Mesenteric fat pad (tissue), 1 donor: ENCODE measurements around the gene GLOD5. TPM values are rescaled to one million over a fixed set of nuclear protein-coding genes. Genes with fewer than 3 reads are reported as not detected.
"Not testable (repeated sequence)": the region's sequence is repeated elsewhere in the genome, so short reads cannot be mapped to it uniquely, and the experiment has no call there.

Experiments
- DNase-seq: peaks from one replicate; pipeline ENCODE4 v3.0.0-alpha.2; 2020; ENCODE audit warnings: low spot score
- total RNA-seq: library from RNA; stranded (reverse); fragmentation: NEBNext Ultra II Directional; extraction: Animal tissue kit (Norgen Biotek cat#: 25700); gene quantifications from one replicate; pipeline ENCODE4 v1.2.1, GENCODE V29; 2021
- donor health status: DM: yes; HTN: yes; CAD: no.

GLOD5 gene
- total RNA-seq, 1 donor from 2014 or later: not detected

DNA sequence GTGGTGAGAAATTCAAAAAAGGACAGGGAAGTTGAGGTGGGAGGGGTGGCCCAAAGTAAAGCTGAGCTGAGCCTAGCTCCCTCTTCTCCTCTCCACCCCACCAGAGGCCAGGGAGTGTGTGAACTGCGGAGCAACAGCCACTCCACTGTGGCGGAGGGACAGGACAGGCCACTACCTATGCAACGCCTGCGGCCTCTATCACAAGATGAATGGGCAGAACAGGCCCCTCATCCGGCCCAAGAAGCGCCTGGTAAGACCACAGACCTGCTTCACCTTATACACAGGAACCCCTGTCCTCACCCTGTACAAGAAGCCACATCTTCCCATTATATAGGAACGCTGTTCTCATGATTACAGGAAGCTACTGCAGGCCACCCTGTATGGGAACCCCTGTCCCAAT lies 30.7 kb downstream of the GLOD5 start:
- peak; percentile 82 for DNase-seq

DNA sequence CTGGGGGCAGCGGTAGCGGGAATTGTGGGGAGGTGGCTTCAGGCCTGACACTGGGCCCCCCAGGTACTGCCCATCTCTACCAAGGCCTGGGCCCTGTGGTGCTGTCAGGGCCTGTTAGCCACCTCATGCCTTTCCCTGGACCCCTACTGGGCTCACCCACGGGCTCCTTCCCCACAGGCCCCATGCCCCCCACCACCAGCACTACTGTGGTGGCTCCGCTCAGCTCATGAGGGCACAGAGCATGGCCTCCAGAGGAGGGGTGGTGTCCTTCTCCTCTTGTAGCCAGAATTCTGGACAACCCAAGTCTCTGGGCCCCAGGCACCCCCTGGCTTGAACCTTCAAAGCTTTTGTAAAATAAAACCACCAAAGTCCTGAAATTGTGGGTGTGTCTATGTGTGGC lies 32.4 kb downstream of the GLOD5 start:
- DNase-seq: peak; percentile 75

DNA sequence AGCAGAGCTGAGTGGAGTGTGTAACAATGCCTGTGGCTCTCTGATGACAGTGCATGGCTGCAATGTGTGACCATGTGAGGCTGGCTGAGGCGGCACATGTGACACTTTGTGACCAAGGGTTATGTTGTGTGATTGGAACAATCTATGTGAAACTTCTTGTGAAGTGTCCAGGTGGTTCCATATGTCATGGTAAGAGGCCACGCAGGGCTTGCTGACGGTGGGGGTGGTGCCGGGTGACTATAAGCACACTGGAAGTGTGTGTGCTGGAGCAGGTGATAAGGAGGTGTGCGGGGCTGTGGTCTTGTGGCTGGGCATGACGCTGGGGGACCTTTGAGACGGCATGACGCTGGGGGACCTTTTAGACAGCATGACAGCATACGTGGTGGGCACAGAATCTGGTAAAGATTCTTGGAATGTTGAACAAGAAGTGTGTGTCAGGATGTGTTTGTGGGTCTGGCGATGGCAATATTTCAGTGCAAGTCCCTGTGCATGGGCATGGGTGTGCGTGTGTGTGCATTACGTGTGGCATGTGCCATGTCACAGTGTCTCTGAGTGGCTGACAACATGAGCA lies 32.9 kb downstream of the GLOD5 start:
- peak; percentile 74 for DNase-seq

DNA sequence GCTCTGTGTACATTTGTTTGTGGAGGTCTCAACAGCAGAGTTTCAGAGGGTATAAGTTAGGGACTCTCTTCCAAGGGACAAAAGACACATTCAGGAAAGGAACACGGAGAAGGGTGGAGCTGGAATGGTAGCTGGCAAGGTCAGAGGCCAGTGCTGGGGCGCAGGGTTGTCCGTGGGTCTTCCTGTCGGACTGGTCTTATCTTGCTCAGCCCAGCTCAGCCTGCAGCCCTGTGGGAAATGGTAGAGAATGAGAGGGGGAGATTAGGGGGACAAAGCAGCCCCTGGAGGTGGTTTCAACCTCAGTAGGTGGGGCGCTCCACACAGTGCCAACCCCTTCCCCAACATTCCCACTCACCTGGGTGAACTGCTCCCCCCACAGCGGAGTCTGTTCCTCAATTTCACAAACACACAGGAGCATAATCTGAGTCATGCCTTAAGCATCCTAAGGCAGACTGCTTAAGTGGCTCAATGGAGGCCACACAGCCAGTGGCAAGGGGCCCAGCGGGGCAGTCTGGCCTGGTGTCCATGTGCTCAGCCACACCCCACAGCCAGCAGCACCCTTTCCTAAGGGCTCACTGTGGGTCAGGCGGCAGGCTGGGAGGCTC lies 33.5 kb downstream of the GLOD5 start:
- DNase-seq: peak; percentile 69

DNA sequence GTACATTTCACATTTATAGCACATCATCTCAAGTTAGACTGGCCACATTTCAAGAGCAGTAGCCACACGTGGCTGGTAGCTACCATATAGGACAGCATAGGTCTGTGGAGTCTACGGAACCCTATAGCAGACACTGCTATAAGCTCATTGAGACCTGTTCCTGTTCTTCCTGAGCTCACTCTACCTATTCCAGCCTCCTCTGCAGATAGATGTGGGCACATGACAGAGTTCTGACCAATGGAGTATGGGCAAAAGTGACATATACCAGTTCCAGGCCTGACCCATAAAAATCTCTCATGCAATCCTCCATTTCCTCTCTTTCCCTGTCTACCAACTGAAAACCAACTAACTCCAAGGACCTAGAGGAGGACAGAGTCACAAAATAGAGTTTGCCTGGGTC lies 36.8 kb downstream of the GLOD5 start:
- DNase-seq: no peak

DNA sequence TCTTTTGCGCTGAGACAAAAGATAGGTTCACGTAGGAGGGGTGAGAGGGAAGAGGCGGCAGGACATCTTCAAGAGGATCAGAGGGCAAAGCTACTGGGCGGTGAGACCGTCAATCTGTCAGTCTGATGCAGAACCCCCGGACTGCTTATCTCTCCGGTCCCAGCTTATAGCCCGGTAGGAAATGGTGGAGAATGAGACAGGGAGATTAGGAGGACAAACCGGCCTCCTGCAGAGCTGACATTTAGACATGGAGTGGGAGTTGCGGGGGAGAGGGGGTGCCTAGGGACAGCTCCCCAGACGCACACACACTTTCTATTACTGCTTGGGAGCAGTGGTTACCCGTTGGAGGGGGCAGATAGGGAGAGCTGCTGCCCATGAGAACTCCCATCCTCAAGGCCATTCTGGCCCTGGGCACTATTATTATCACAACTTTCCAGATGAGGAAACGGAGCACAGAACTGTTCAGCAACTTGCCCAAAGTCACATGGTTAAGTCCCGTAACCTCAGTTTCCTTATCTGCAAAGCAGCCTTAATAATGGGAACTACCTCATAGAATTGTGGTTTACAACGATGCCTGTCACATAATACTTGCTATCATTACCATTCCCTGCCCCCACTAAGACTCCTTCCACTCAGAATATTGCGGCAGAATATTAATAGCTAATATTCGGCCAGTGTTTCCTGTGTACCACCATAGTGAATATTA lies 39.2 kb downstream of the GLOD5 start:
- DNase-seq: peak; percentile 41

DNA sequence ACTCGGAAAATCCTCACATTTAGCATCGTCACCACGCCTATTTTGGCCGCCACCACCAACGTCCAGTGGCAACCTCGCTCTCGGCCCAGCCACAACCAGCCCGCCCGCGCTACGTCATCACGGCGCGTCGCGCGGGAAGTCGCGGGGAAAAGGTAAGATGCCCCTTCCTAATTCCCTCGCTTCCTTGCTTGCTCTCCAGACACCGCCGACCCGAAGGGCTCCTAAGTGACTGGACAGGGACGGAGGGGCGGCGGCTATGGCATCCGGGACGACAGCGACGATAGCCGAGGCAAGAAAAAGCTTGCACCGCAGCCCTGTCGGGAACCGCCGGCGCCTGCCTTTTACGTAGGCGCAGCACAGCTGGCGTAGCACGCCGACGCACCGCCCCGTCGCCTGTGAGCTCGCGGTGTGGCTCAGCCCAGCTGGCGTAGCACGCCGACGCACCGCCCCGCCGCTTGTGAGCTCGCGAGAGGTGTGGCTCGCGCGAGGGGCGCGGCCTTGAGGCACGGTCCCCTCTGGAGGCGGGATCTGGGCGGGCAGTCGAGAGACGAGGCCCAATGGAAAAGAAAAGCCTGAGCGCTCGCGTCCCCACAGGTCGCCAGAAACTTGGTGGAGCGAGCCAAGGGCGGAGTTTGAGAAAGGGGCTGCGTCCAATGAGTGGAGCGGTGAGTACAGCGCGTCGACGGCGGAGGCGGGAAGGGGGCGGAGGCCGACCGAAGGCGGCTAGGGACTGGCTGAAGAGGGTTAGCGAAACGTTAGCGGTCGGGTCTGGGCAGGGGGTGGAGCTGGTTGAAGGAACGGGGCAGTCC lies 39.9 kb downstream of the GLOD5 start, which contains the start of gene HDAC6:
Gene HDAC6, plus strand, starts transcription at position 788 of the 809 bp plus-strand sequence. CDS start 626 bp downstream, outside the sequence.
- peak; percentile 96 for DNase-seq

DNA sequence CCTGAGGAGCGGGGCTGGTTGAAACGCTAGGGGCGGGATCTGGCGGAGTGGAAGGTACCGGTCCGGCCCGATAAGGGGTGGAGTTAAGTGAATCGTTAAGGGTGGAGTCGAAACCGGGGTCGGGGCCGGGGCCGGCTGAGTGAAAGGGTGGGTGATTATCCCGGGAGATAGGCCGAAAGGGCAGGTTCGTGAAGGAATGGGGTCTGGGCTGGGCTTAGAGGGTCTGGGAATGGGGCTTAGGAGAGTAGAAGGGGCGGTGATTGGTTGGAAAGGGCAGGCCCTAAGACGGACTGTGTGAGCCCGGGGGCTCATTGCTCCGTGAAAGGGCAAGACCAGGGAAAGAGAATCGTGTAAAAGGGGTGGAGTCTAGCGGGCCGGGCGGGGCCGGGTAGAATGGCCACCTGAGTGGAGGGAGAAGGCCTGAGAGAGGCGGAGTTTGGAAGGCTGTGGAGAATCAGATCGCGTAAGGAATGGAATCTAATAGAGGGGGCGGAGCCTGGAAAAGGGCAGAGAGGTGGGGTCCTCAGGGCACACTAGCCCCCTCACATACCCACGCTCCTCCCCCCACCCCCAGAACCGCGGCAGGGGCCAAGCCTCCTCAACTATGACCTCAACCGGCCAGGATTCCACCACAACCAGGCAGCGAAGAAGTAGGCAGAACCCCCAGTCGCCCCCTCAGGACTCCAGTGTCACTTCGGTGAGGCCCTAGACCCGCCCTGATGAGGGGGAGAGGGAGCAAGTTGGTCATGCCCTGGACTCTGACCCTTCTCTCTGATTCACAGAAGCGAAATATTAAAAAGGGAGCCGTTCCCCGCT lies 40.8 kb downstream of the GLOD5 start:
- DNase-seq: peak; percentile 94

DNA sequence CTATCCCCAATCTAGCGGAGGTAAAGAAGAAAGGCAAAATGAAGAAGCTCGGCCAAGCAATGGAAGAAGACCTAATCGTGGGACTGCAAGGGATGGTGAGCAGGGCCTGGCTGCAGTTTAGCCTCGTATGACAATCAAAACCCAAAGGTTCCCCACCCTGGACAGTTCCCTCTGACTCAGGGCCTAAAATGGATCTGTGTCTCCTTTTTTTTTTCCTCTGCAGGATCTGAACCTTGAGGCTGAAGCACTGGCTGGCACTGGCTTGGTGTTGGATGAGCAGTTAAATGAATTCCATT lies 41.3 kb downstream of the GLOD5 start:
- DNase-seq: peak; percentile 53

DNA sequence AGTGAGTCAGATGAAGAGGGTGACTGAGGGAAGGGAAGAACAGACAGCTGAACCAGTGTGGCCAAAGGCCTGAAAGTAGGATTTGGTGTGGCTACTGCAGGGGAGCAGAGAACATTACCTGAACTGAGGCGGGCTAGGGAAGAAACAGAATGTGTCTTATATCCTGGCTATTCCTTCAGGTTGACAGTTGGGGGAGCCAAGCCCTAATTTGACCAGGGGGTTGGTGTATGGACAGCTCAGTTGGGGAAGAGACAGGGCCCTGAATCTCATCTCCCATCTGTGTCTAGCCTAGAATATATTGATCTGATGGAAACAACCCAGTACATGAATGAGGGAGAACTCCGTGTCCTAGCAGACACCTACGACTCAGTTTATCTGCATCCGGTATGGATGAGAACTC lies 44.5 kb downstream of the GLOD5 start:
- no peak for DNase-seq

DNA sequence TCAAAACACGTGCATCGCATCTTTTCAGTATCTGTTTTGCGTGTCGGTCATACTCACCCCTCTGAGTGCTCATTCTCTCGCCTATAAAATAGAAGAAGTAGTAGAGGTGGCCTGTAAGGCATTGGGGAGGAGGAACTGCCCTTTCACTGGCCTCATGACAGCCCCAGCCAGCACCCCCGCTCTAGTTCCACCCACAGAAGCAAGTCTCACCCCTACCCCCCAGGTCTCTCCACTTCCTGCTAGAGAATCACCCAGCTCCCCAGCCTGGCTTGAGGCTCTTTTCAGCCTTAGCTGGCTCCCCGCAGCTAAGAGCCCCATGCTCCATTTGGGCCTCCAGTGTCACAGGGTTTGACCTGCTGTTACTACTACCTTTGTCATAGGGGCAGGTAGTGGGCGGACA lies 52.1 kb downstream of the GLOD5 start:
- DNase-seq: no peak

DNA sequence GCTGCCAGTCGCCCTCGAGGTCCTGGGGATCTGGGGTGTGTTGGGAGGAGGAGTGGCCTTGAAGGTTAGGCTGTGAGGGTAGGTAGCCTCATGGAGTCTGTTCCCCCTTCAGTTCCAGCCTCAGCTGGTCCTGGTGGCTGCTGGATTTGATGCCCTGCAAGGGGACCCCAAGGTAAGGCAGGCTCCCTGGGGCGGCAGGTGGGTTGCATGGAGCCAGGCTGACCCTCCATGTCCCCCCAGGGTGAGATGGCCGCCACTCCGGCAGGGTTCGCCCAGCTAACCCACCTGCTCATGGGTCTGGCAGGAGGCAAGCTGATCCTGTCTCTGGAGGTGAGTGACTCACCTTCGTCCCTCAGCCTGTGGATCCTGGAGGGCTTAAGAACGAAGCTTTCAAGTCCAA lies 53.2 kb downstream of the GLOD5 start:
- DNase-seq: no peak

DNA sequence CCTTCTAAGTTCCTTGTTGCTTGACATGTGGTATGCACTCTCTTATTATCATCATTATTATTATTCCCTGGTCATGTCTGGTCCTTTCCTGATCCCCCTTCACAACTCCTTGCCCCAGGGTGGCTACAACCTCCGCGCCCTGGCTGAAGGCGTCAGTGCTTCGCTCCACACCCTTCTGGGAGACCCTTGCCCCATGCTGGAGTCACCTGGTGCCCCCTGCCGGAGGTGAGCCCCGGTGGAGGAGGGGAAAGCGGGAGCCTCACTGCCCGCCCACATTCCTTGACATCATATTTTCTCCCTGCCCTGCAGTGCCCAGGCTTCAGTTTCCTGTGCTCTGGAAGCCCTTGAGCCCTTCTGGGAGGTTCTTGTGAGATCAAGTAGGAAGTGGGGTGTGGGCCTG lies 53.7 kb downstream of the GLOD5 start:
- no peak for DNase-seq

DNA sequence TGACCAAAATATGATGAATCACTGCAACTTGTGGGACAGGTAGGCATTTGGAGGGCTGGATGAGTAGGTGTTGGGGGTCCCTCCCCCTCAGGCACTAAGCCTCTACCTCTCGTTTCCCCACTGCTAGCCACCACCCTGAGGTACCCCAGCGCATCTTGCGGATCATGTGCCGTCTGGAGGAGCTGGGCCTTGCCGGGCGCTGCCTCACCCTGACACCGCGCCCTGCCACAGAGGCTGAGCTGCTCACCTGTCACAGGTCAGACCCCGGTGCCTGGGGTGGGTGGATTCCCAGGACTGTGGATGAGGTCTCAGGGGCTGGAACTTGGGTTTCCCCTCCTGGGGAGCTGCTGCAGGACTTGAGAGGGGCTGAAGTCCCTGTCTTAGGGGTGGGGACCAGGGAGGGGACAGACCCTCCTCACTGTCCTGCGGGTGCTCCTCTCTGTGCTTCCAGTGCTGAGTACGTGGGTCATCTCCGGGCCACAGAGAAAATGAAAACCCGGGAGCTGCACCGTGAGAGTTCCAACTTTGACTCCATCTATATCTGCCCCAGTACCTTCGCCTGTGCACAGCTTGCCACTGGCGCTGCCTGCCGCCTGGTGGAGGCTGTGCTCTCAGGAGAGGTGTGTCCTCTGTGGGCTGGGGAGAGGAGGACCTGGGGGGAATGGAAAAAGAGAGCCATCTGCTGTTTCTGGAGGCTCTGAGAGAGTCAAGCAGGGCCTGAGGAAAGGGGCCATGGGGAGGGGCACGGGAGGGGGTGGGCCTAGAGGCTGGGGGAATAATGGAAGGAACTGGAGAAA lies 54.7 kb downstream of the GLOD5 start:
- no peak for DNase-seq

DNA sequence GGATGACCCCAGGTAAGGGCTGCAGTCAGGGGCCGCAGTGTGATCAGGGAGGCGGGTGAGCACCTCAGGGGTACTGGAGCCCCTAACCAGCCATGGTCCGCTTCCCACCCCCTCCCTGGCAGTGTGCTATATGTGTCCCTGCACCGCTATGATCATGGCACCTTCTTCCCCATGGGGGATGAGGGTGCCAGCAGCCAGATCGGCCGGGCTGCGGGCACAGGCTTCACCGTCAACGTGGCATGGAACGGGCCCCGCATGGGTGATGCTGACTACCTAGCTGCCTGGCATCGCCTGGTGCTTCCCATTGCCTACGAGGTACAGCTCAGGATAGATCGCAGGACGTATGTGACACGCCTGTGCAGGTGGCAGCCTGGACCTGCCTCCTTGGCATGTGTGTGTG lies 56.6 kb downstream of the GLOD5 start:
- no peak for DNase-seq

DNA sequence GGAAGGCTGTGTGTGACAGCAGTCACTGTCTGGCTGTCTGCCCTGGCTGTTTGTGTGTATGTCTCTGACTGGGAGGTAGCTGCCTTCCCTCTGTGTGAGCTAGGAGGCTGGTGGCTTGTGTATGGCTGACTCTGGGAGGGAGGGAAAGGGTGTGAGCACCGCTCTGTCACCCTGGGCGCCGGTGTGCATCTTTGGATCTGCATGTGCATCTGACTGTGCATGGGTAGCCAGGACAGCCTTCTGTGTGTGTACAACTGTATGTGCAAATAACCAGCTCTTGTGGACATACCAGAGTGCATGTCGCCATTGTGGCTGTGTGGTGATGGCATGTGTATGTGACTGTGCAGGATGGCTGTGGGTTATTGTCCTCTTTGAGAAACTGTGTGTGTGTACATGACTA lies 57.3 kb downstream of the GLOD5 start:
- DNase-seq: no peak

DNA sequence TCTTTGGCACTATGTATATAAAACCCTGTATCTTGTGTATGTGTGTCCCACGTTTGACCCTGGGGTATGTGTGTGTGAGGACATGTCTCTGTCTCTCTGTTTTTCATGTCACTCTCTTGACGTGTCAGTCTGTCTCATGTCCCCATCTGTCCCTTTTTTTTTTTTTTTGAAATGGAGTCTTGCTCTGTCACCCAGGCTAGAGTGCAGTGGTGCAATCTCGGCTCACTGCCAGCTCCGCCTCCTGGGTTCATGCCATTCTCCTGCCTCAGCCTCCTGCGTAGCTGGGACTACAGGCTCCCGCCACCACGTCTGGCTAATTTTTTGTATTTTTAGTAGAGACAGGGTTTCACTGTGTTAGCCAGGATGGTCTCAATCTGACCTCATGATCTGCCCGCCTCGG lies 57.8 kb downstream of the GLOD5 start:
- not testable (repeated sequence) for DNase-seq

DNA sequence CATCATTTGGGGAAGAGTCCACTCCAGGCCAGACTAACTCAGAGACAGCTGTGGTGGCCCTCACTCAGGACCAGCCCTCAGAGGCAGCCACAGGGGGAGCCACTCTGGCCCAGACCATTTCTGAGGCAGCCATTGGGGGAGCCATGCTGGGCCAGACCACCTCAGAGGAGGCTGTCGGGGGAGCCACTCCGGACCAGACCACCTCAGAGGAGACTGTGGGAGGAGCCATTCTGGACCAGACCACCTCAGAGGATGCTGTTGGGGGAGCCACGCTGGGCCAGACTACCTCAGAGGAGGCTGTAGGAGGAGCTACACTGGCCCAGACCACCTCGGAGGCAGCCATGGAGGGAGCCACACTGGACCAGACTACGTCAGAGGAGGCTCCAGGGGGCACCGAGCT lies 61.5 kb downstream of the GLOD5 start:
- DNase-seq: no peak
